Measurements from ENCODE around the gene MAML2. TPM values are rescaled to one million over a fixed set of nuclear protein-coding genes. Genes with fewer than 3 reads are reported as not detected.

MAML2 gene
- total RNA-seq, 4 donors from 2014 or later, result 4.7 to 21.7 (median 7.3) TPM

GRCh38 chr11:95950905-95951304 lies 392.1 kb downstream of the MAML2 start:
- DNase-seq, result no peak
- no peak overlapping the region for H3K4me3 ChIP-seq
- no peaks in the 10 kb centered on the region for H3K36me3 ChIP-seq
- H3K4me1 ChIP-seq, result no peaks in the 10 kb centered on the region
- no peak overlapping the region for H3K27ac ChIP-seq
- TF ChIP-seq POLR2A (IDR thresholded peaks at IDR 0.05) (no peak), CTCF (IDR thresholded peaks at IDR 0.05) (no peak)
- H3K9me3 ChIP-seq, result no peaks in the 10 kb centered on the region
- intact Hi-C loops (cut with DNase I), result no loop called here
- no peaks in the 10 kb centered on the region for H3K27me3 ChIP-seq

GRCh38 chr11:95948637-95949036 lies 394.4 kb downstream of the MAML2 start:
- H3K4me1 ChIP-seq, result no peaks in the 10 kb centered on the region
- 82 to 92% methylated on average over 3 of the region's 3 CpGs for WGBS, 2 donors
- H3K27ac ChIP-seq, result no peak overlapping the region
- H3K36me3 ChIP-seq, result no peaks in the 10 kb centered on the region
- H3K27me3 ChIP-seq, result no peaks in the 10 kb centered on the region
- intact Hi-C loops (cut with DNase I), result no loop called here
- DNase-seq, result no peak
- peaks cover 0 to 8% (median 7%) of the 10 kb centered on the region in 3 donors for H3K9me3 ChIP-seq
- no peak for TF ChIP-seq CTCF (IDR thresholded peaks at IDR 0.05)
- no peak for TF ChIP-seq POLR2A (IDR thresholded peaks at IDR 0.05)
- H3K4me3 ChIP-seq, result no peak overlapping the region

DNA sequence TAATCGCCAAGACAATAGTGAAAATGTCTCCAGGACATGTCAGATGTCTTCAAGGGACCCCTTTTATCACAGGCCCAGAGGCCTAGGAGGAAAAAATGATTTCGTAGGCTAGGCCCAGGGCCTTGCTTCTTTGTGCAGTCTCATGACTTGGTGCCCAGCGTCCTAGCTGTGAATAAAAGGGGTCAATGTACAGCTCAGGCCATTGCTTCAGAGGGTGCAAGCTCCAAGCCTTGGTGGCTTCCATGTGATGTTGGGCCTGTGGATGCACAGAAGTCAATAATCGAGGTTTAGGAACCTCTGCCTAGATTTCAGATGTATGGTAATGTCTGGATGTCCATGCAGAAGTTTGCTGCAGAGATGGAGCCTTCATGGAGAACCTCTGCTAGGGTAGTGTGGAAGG lies 398.4 kb downstream of the MAML2 start:
- 81 to 82% methylated on average over 3 to 4 of the region's 4 CpGs for WGBS, 2 donors
- Histone ChIP-seq H3K27ac (no peak overlapping the region), H3K9me3 (peaks cover 0 to 8% (median 7%) of the 10 kb centered on the region in 3 donors), H3K36me3 (no peaks in the 10 kb centered on the region), H3K4me1 (no peaks in the 10 kb centered on the region), H3K4me3 (no peak overlapping the region), H3K27me3 (no peaks in the 10 kb centered on the region)
- TF ChIP-seq CTCF (IDR thresholded peaks at IDR 0.05) (no peak), POLR2A (IDR thresholded peaks at IDR 0.05) (no peak)
- intact Hi-C loops (cut with DNase I), result no loop called here
- no peak for DNase-seq

DNA sequence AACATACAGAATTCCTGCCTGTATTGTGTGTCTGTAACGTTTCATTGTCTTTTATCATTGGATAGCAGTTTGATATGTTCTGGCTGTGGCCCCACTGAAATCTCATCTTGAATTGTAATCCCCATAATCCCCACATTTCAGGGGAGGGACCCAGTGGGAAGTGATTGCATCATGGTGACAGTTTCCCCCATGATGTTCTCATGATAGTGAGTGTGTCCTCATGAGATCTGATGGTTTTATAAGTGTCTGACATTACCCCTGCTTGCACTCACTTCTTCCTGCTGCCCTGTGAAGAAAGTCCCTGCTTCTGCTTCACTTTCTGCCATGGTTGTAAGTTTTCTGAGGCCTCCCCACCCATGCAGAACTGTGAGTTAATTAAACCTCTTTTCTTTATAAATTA lies 399.4 kb downstream of the MAML2 start:
- no peaks in the 10 kb centered on the region for H3K4me1 ChIP-seq
- H3K27ac ChIP-seq, result no peak overlapping the region
- WGBS, 2 donors, result 69 to 74% methylated on average over 1 of the region's 1 CpG
- no peaks in the 10 kb centered on the region for H3K36me3 ChIP-seq
- no peak for DNase-seq
- no peak for TF ChIP-seq POLR2A (IDR thresholded peaks at IDR 0.05)
- no peak for TF ChIP-seq CTCF (IDR thresholded peaks at IDR 0.05)
- intact Hi-C loops (cut with DNase I), result no loop called here
- peaks cover 0 to 8% (median 7%) of the 10 kb centered on the region in 3 donors for H3K9me3 ChIP-seq
- no peaks in the 10 kb centered on the region for H3K27me3 ChIP-seq
- H3K4me3 ChIP-seq, result no peak overlapping the region

DNA sequence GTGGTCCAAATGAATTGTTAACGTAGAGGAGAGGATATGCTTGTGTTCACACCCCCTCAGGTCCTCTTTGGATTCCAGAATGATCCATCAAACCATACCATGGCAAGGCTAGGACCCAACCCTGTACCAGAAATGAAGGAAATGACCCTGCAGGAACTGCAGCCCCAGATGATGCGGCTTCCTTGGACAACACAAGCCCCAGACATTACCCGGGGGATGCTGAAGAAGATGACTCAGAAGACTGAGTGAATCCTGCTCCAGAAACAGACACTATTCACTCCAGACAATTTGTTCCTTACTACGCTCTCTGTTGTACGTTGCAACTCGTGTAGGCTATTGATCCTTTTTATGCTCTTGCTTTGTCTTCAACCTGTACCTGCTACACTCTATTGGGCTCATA lies 403.9 kb downstream of the MAML2 start:
- intact Hi-C loops (cut with DNase I), result no loop called here
- H3K27ac ChIP-seq, result no peak overlapping the region
- 75 to 92% methylated on average over 6 of the region's 6 CpGs for WGBS, 2 donors
- no peak for DNase-seq
- H3K4me1 ChIP-seq, result no peaks in the 10 kb centered on the region
- H3K36me3 ChIP-seq, result no peaks in the 10 kb centered on the region
- no peak for TF ChIP-seq CTCF (IDR thresholded peaks at IDR 0.05)
- no peak for TF ChIP-seq POLR2A (IDR thresholded peaks at IDR 0.05)
- H3K9me3 ChIP-seq, result peaks cover 0 to 3% (median 0%) of the 10 kb centered on the region in 3 donors
- no peaks in the 10 kb centered on the region for H3K27me3 ChIP-seq
- H3K4me3 ChIP-seq, result no peak overlapping the region

Data from esophagus squamous epithelium (tissue), 5 donors.